Naive thymus-derived CD4-positive, alpha-beta T cell (primary cell): ENCODE data around the gene CERS5. TPM values are rescaled to one million over a fixed set of nuclear protein-coding genes. Genes with fewer than 3 reads are reported as not detected.

Source experiments
- ATAC-seq: fragments of 150-1000 bp; cut with Tn5 transposase; 2 replicates; pipeline ENCODE4 v1.10.0; 2021; ENCODE audit warnings: mild to moderate bottlenecking, moderate library complexity
- CTCF ChIA-PET: fragments of 350-600 bp; sonication (Branson Sonifier 250); formaldehyde crosslinking; loops from one replicate; lab custom pipeline; 2021; ENCODE audit warnings: antibody characterized with exemption; lab: Charles Lee
- POLR2A ChIA-PET: fragments of 350-600 bp; sonication (Branson Sonifier 250); formaldehyde crosslinking; loops from one replicate; lab custom pipeline; 2021; ENCODE audit warnings: antibody characterized with exemption, inconsistent platforms; lab: Charles Lee
- DNase-seq, 9 donors: peaks; one replicate each; pipeline versions ENCODE4 v3.0.0 to v3.0.0-alpha.2; 2020 to 2022; ENCODE audit warnings: mixed read lengths in 1 of 9
- H3K27ac ChIP-seq: one replicate; pipeline ENCODE4 v1.7.0; 2013; ENCODE audit warnings: mild to moderate bottlenecking, low read depth, low read length, moderate library complexity
- H3K27me3 ChIP-seq, 2 donors: one replicate each; pipeline ENCODE4 v1.7.0; 2013; ENCODE audit warnings: low read length in 2 of 2, mild to moderate bottlenecking in 2 of 2, moderate library complexity in 2 of 2; ENCODE audit not compliant: control insufficient read depth in 2 of 2, insufficient read depth in 2 of 2
- H3K36me3 ChIP-seq, 3 experiments: 1 replicate in 2 of 3; 2 replicates in 1 of 3; pipeline ENCODE4 v1.7.0; 2013; ENCODE audit warnings: low read length in 3 of 3, mild to moderate bottlenecking in 3 of 3, moderate library complexity in 1 of 3; ENCODE audit not compliant: insufficient read depth in 3 of 3, control insufficient read depth in 2 of 3
- H3K4me1 ChIP-seq, 2 donors: one replicate each; pipeline ENCODE4 v1.7.0; 2013; ENCODE audit warnings: low read length in 2 of 2, mild to moderate bottlenecking in 2 of 2, moderate library complexity in 1 of 2; ENCODE audit not compliant: control insufficient read depth in 2 of 2, insufficient read depth in 2 of 2
- H3K4me3 ChIP-seq: 2 replicates; pipeline ENCODE4 v1.7.0; 2013; ENCODE audit warnings: mild to moderate bottlenecking, low read length
- H3K9me3 ChIP-seq, 3 experiments: 1 replicate in 2 of 3; 2 replicates in 1 of 3; pipeline ENCODE4 v1.7.0; 2013; ENCODE audit warnings: low read length in 3 of 3; ENCODE audit not compliant: control insufficient read depth in 2 of 3
- H3K27ac Mint-ChIP-seq, 9 donors: one replicate each; pipeline ENCODE4 v1.8.0; 2020 to 2022; ENCODE audit warnings: mixed read lengths in 9 of 9, mild to moderate bottlenecking in 8 of 9, moderate library complexity in 5 of 9, inconsistent platforms in 2 of 9
- H3K27me3 Mint-ChIP-seq, 5 donors: one replicate each; pipeline ENCODE4 v1.8.0; 2021 to 2022; ENCODE audit warnings: mixed read lengths in 5 of 5, mild to moderate bottlenecking in 1 of 5
- H3K36me3 Mint-ChIP-seq, 5 donors: one replicate each; pipeline ENCODE4 v1.8.0; 2020 to 2022; ENCODE audit warnings: mixed read lengths in 5 of 5, mild to moderate bottlenecking in 3 of 5, inconsistent platforms in 1 of 5
- H3K4me1 Mint-ChIP-seq, 7 donors: one replicate each; pipeline ENCODE4 v1.8.0; 2020 to 2022; ENCODE audit warnings: mixed read lengths in 7 of 7, mild to moderate bottlenecking in 3 of 7, inconsistent platforms in 1 of 7
- H3K4me3 Mint-ChIP-seq, 10 donors: one replicate each; pipeline ENCODE4 v1.8.0; 2020 to 2022; ENCODE audit warnings: mild to moderate bottlenecking in 10 of 10, mixed read lengths in 10 of 10, moderate library complexity in 6 of 10, inconsistent platforms in 2 of 10
- H3K9me3 Mint-ChIP-seq, 11 donors: one replicate each; pipeline ENCODE4 v1.8.0; 2020 to 2022; ENCODE audit warnings: mixed read lengths in 11 of 11, mild to moderate bottlenecking in 4 of 11, inconsistent platforms in 1 of 11, moderate library complexity in 1 of 11
- intact Hi-C, 2 donors: fragments of 100-400 bp; cut with micrococcal nuclease; formaldehyde crosslinking; loops; one replicate each; pipeline ENCODE4 v1.15.1; 2023
- polyA plus RNA-seq, 2 donors: library from polyadenylated mRNA; unstranded; fragments of 300-500 nt; fragmentation: Illumina TruSeq; gene quantifications; one replicate each; pipeline ENCODE4 v1.2.3, GENCODE V29; 2021
- total RNA-seq, 6 experiments: library from RNA in 5 of 6; stranded (reverse) in 5 of 6; gene quantifications; 1 replicate in 5 of 6; 2 replicates in 1 of 6; pipeline ENCODE4 v1.2.3 and lab custom pipeline; 2021 to 2026

CERS5 gene
- total and polyA plus RNA-seq, 7 experiments from 2014 or later: 33.7 to 52.2 (median 45.1) TPM

- Histone ChIP-seq H3K27me3 (no peaks in the 10 kb centered on the region), H3K27ac (no peak overlapping the region), H3K36me3 (peaks cover 0 to 40% (median 3%) of the 10 kb centered on the region in 3 experiments), H3K4me1 (no peaks in the 10 kb centered on the region), H3K9me3 (no peaks in the 10 kb centered on the region), H3K4me3 (no peak overlapping the region)
- DNase-seq: no peak
- no peak for ATAC-seq
- H3K4me1 Mint-ChIP-seq: peaks cover 0 to 8% (median 4%) of the 10 kb centered on the region in 7 donors
- intact Hi-C loops: no loop called here
- H3K4me3 Mint-ChIP-seq: no peak overlapping the region
- no peak overlapping the region for H3K27ac Mint-ChIP-seq
- no peaks in the 10 kb centered on the region for H3K9me3 Mint-ChIP-seq
- H3K27me3 Mint-ChIP-seq: no peaks in the 10 kb centered on the region
- POLR2A ChIA-PET: interaction anchor here (1.2 to 1.3 kb wide), 2 partner anchors 13 to 31 kb away, joined by 4 to 7 read pairs; partner anchors contain the start of gene COX14
- peaks cover 0 to 12% (median 4%) of the 10 kb centered on the region in 5 donors for H3K36me3 Mint-ChIP-seq
- CTCF ChIA-PET: interaction anchor here (1.0 to 1.5 kb wide), 2 partner anchors 10 to 19 kb away, joined by 3 to 4 read pairs; no protein-coding TSS in a partner anchor
These were observed 24.2 kb downstream of the CERS5 start for GRCh38 chr12:50142993-50143392.

DNA sequence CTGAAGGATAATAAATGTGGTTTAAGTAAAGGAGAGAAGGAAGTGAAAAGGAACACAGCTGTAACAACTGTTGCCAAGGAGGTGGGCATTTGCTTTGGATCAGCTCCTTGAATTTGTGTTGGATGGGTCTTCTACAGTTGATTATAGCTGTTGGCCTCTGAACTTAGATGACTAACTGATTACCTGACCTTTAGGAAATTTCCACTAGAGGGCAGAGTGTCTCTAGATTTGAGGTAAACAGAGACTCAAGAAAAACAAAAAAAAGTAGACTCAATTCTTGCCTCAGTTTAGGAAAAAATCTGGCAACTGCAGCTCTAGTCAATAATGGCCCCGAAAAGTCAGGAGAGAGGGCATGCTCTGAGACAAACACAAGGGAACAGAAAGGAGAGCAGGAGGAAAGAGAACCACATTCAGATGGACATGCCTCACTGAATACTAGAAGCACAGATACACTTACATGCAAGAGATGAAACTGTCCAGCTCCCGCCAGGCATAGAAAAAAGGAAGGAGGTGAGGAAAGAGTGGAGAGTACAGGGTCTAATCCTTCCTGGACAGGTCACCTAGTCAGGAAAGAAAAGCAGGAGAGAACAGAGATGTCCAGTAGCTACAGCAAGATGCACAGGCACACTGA lies 34.5 kb downstream of the CERS5 start:
- no peaks in the 10 kb centered on the region for H3K9me3 Mint-ChIP-seq
- peaks cover 15 to 73% (median 25%) of the 10 kb centered on the region in 3 experiments for H3K36me3 ChIP-seq
- no peaks in the 10 kb centered on the region for H3K27me3 ChIP-seq
- CTCF ChIA-PET: interaction anchor here (0.6 to 4.4 kb wide), 22 partner anchors 10 to 669 kb away, joined by 3 to 32 read pairs (median 4); partner anchors contain the start of genes CERS5, COX14 and SMARCD1
- peak overlapping the region in 8 of 9 donors; percentile 2 to 79 (median 36) for H3K27ac Mint-ChIP-seq
- intact Hi-C loops: loop anchor here (1.0 to 5.0 kb wide), 6 partner anchors 20 to 182 kb away; partner anchors contain the start of genes CERS5 (in 2 of the 2) and COX14 (in 2 of the 2)
- no peaks in the 10 kb centered on the region for H3K4me1 ChIP-seq
- H3K4me3 Mint-ChIP-seq: no peak overlapping the region
- ATAC-seq: peak; percentile 61
- no peak overlapping the region for H3K27ac ChIP-seq
- POLR2A ChIA-PET: interaction anchor here (1.0 to 5.8 kb wide), 2 partner anchors 16 to 20 kb away, joined by 4 to 36 read pairs; partner anchors contain the start of gene COX14
- H3K9me3 ChIP-seq: no peaks in the 10 kb centered on the region
- H3K4me3 ChIP-seq: no peak overlapping the region
- H3K36me3 Mint-ChIP-seq: peaks cover 7 to 40% (median 23%) of the 10 kb centered on the region in 5 donors
- no peaks in the 10 kb centered on the region for H3K27me3 Mint-ChIP-seq
- H3K4me1 Mint-ChIP-seq: peaks cover 9 to 19% (median 14%) of the 10 kb centered on the region in 7 donors
- peak in 7 of 9 donors; percentile 29 to 62 (median 49) for DNase-seq

DNA sequence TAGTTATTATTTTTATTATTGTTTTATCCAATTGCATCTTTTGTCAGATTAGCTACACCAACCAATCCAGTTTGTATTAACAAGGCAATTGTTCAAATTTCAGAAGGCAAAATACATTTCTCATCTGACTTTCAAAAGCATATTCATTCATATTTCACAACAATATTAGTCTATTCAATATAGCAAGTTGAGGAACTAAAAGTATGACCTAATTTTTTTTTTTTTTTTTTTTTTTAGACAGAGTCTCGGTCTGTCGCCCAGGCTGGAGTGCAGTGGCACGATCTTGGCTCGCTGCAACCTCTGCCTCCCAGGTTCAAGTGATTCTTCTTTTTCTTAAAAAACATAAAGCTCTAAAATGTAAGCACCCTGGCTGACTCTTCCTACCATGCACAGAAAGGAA lies 37.9 kb downstream of the CERS5 start:
- ChIA-PET POLR2A (interaction anchor here (0.6 to 5.8 kb wide), 4 partner anchors 9 to 947 kb away, joined by 3 to 36 read pairs (median 4); partner anchors contain the start of gene COX14), CTCF (interaction anchor here (0.7 to 4.4 kb wide), 5 partner anchors 17 to 59 kb away, joined by 3 to 32 read pairs (median 5); partner anchors contain the start of gene COX14)
- Mint-ChIP-seq H3K4me3 (no peak overlapping the region), H3K4me1 (peaks cover 18 to 37% (median 28%) of the 10 kb centered on the region in 7 donors), H3K27me3 (no peaks in the 10 kb centered on the region), H3K27ac (peak overlapping the region in 3 of 9 donors; percentile 1 to 41 (median 18)), H3K9me3 (no peaks in the 10 kb centered on the region), H3K36me3 (peaks cover 8 to 39% (median 17%) of the 10 kb centered on the region in 5 donors)
- Histone ChIP-seq H3K4me1 (peaks cover 5 to 7% of the 10 kb centered on the region in 2 donors), H3K36me3 (peaks cover 15 to 65% (median 18%) of the 10 kb centered on the region in 3 experiments), H3K27me3 (no peaks in the 10 kb centered on the region), H3K27ac (no peak overlapping the region), H3K9me3 (no peaks in the 10 kb centered on the region), H3K4me3 (no peak overlapping the region)
- intact Hi-C loops: no loop called here
- ATAC-seq (no peak), DNase-seq (no peak)

GRCh38 chr12:50127546-50127945 lies 39.6 kb downstream of the CERS5 start:
- peaks cover 18 to 39% (median 30%) of the 10 kb centered on the region in 7 donors for H3K4me1 Mint-ChIP-seq
- ATAC-seq: no peak
- Histone ChIP-seq H3K27me3 (no peaks in the 10 kb centered on the region), H3K4me3 (no peak overlapping the region), H3K36me3 (peaks cover 10 to 64% (median 13%) of the 10 kb centered on the region in 3 experiments), H3K27ac (no peak overlapping the region), H3K9me3 (no peaks in the 10 kb centered on the region), H3K4me1 (peaks cover 5 to 7% of the 10 kb centered on the region in 2 donors)
- H3K27ac Mint-ChIP-seq: peak overlapping the region in 4 of 9 donors; percentile 15 to 64 (median 46)
- ChIA-PET POLR2A (interaction anchor here (1.4 to 5.8 kb wide), 2 partner anchors 12 to 15 kb away, joined by 3 to 36 read pairs; partner anchors contain the start of gene COX14), CTCF (no interaction called here)
- H3K27me3 Mint-ChIP-seq: no peaks in the 10 kb centered on the region
- H3K9me3 Mint-ChIP-seq: no peaks in the 10 kb centered on the region
- intact Hi-C loops: no loop called here
- no peak overlapping the region for H3K4me3 Mint-ChIP-seq
- DNase-seq: no peak
- peaks cover 7 to 41% (median 25%) of the 10 kb centered on the region in 5 donors for H3K36me3 Mint-ChIP-seq

DNA sequence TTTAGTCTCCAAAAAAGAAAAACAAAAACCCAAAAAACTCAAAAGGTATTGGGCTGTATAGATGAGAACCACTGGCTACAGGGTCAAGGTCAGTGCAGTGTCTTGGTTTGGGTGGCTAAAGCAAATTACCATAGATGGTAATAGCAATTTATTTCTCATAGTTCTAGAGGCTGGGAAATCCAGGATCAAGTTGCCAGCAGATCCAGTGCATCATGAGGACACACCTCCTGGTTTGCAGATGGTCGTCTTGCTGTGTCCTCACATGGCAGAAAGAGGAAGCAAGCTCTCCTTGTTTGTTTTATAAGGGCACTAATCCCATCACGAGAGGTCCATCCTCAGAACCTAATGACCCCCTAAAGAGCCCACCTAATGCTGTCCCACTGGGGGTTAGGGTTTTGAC lies 44.0 kb downstream of the CERS5 start:
- intact Hi-C loops: no loop called here
- H3K36me3 Mint-ChIP-seq: peaks cover 6 to 38% (median 22%) of the 10 kb centered on the region in 5 donors

GRCh38 chr12:50121641-50122040 lies 45.5 kb downstream of the CERS5 start:
- no peak for ATAC-seq
- Histone ChIP-seq H3K4me1 (peaks cover 5 to 7% of the 10 kb centered on the region in 2 donors), H3K4me3 (no peak overlapping the region), H3K9me3 (no peaks in the 10 kb centered on the region), H3K27ac (no peak overlapping the region), H3K27me3 (no peaks in the 10 kb centered on the region), H3K36me3 (peaks cover 0 to 71% (median 9%) of the 10 kb centered on the region in 3 experiments)
- Mint-ChIP-seq H3K36me3 (peaks cover 6 to 32% (median 22%) of the 10 kb centered on the region in 5 donors), H3K4me3 (no peak overlapping the region), H3K4me1 (peaks cover 27 to 56% (median 45%) of the 10 kb centered on the region in 7 donors), H3K27me3 (no peaks in the 10 kb centered on the region), H3K27ac (peak overlapping the region in 6 of 9 donors; percentile 6 to 62 (median 16)), H3K9me3 (no peaks in the 10 kb centered on the region)
- ChIA-PET POLR2A (interaction anchor here (0.6 to 4.2 kb wide), 3 partner anchors 9 to 46 kb away, joined by 3 to 20 read pairs (median 5); partner anchors contain the start of genes CERS5 and COX14), CTCF (interaction anchor here (2.6 kb wide), 1 partner anchor 11 kb away, joined by 8 read pairs; no protein-coding TSS in a partner anchor)
- no peak for DNase-seq
- intact Hi-C loops: no loop called here

More for the DNA sequence above, 44.0 kb downstream of the CERS5 start:
- Histone ChIP-seq H3K4me3 (no peak overlapping the region), H3K27me3 (no peaks in the 10 kb centered on the region), H3K4me1 (peaks cover 5 to 7% of the 10 kb centered on the region in 2 donors), H3K27ac (no peak overlapping the region), H3K36me3 (peaks cover 5 to 77% (median 9%) of the 10 kb centered on the region in 3 experiments), H3K9me3 (no peaks in the 10 kb centered on the region)
- Mint-ChIP-seq H3K27me3 (no peaks in the 10 kb centered on the region), H3K9me3 (no peaks in the 10 kb centered on the region), H3K27ac (peak overlapping the region in 2 of 9 donors; percentile 23 to 62), H3K4me1 (peaks cover 24 to 53% (median 41%) of the 10 kb centered on the region in 7 donors), H3K4me3 (no peak overlapping the region)
- ATAC-seq: no peak
- CTCF ChIA-PET: interaction anchor here (2.6 kb wide), 1 partner anchor 9 kb away, joined by 8 read pairs; no protein-coding TSS in a partner anchor
- no peak for DNase-seq
- POLR2A ChIA-PET: interaction anchor here (1.4 to 4.2 kb wide), 2 partner anchors 11 to 13 kb away, joined by 3 to 20 read pairs; partner anchors contain the start of gene COX14
